ENCODE measurements around the gene TRPT1. TPM values are rescaled to one million over a fixed set of nuclear protein-coding genes. Genes with fewer than 3 reads are reported as not detected.
A peak's percentile ranks its signal among the peaks of the same experiment; 100 is the strongest.

The TRPT1 gene
- total and polyA plus RNA-seq, 9 of the 15 experiments (the other 6 are each of a cell fraction or from before 2014, with no cell fraction given), result 4.6 to 41.7 (median 23.1) TPM

- Histone ChIP-seq H3K9ac (ENCODE audit: insufficient read depth in 1 of 2, low read depth in 2 of 2, low read length in 2 of 2) (peak overlapping the region in 1 of 2 experiments; percentile 95; a peak in 2 of 4 replicates), H3K79me2 (ENCODE audit: control insufficient read depth, insufficient read depth, low read length) (peaks cover 48% of the 10 kb centered on the region), H3K4me1 (replicated peaks in 1 of 2; ENCODE audit: control insufficient read depth in 2 of 2, insufficient read depth in 2 of 2, low read length in 2 of 2) (peaks cover 31 to 89% of the 10 kb centered on the region in 2 experiments), H3K4me2 (ENCODE audit: insufficient read depth, low read length) (no peak overlapping the region), H2AFZ (ENCODE audit: low read depth, low read length) (no peak overlapping the region), H3K9me3 (replicated peaks; ENCODE audit: control insufficient read depth, insufficient read depth, low read depth, low read length) (no peaks in the 10 kb centered on the region), H3K27ac (ENCODE audit: extremely low read depth, low read depth, low read length) (0 out of 3 replicates have a peak overlapping the region, but pooled peaks have one; percentile 38), H3K9me1 (ENCODE audit: control insufficient read depth, insufficient read depth, low read length) (no peaks in the 10 kb centered on the region), H4K20me1 (replicated peaks; ENCODE audit: control insufficient read depth, insufficient read depth, low read length) (peaks cover 7% of the 10 kb centered on the region), H3K4me3 (no peak overlapping the region), H3K27me3 (ENCODE audit: control insufficient read depth in 2 of 2, insufficient read depth in 2 of 2, low read length in 2 of 2) (no peaks in the 10 kb centered on the region), H3K36me3 (ENCODE audit: control insufficient read depth, insufficient read depth, low read length) (peaks cover 32% of the 10 kb centered on the region; the same call in 1 of the 3 replicates)
- POLR2A ChIA-PET, result interaction anchor here (0.5 to 7.8 kb wide), 6 partner anchors 10 to 613 kb away, joined by 3 to 58 read pairs (median 4); no protein-coding TSS in a partner anchor
- WGBS (ENCODE audit: insufficient coverage, low coverage, missing lambda C conversion rate), result 83% methylated on average over 4 of the region's 4 CpGs
- DNase-seq (ENCODE audit: extremely low read depth in 1 of 4, low spot score in 3 of 4) (no peak), FAIRE-seq (no peak), ATAC-seq (no peak)
- TF ChIP-seq ZFX (CRISPR knock-in tag; IDR thresholded peaks at IDR 0.05) (0 out of 2 replicates have a peak, but pooled peaks have one; percentile 8), CBX3 (IDR thresholded peaks at IDR 0.05; ENCODE audit: borderline replicate concordance in 1 of 2, low read length in 2 of 2) (no peak), ZBTB7A (IDR thresholded peaks at IDR 0.05; ENCODE audit: borderline replicate concordance, control insufficient read depth, low read depth, low read length) (0 out of 2 replicates have a peak, but pooled peaks have one; percentile 14)
- CTCF ChIA-PET (ENCODE audit: low intra/inter-chr PET ratio), result no interaction called here
- intact Hi-C loops (cut with micrococcal nuclease), result loop anchor here (10.0 kb wide), 1 partner anchor 56 kb away; the partner anchor contains the start of genes CATSPERZ and ESRRA
- in situ Hi-C loops (cut with MboI), result no loop called here
- BruUV-seq (replicated peaks), result no TSS peak
Measured at GRCh38 chr11:64249038-64249437, 23.1 kb upstream of the TRPT1 start.

- intact Hi-C loops (cut with micrococcal nuclease), result loop anchor here (10.0 kb wide), 1 partner anchor 56 kb away; the partner anchor contains the start of genes CATSPERZ and ESRRA
- POLR2A ChIA-PET, result interaction anchor here (0.6 to 7.8 kb wide), 5 partner anchors 8 to 237 kb away, joined by 3 to 58 read pairs (median 4); no protein-coding TSS in a partner anchor
- no peak for TF ChIP-seq MECOM (CRISPR knock-in tag; IDR thresholded peaks at IDR 0.05)
- TF ChIP-seq NFIC (IDR thresholded peaks at IDR 0.05), result no peak
- no peak for TF ChIP-seq CTCF (IDR thresholded peaks at IDR 0.05 in 2 of 3, conservative IDR thresholded peaks at IDR 0.05 in 1 of 3; ENCODE audit: insufficient read depth in 2 of 3, low read depth in 1 of 3, low read length in 3 of 3)
- TF ChIP-seq GTF2E2 (tag; IDR thresholded peaks at IDR 0.05), result no peak
- no peak for TF ChIP-seq E2F1 (CRISPR knock-in tag; IDR thresholded peaks at IDR 0.05)
- no peak for TF ChIP-seq IRF9 (tag; IDR thresholded peaks at IDR 0.05)
Measured at GRCh38 chr11:64248578-64248977, 22.6 kb upstream of the TRPT1 start.

More at GRCh38 chr11:64248578-64248977, 22.6 kb upstream of the TRPT1 start:
- FAIRE-seq (no peak), ATAC-seq (no peak), DNase-seq (ENCODE audit: extremely low read depth in 1 of 4, low spot score in 3 of 4) (peak in 2 of 4 experiments; percentile 31 to 43)
- Histone ChIP-seq H3K27me3 (ENCODE audit: control insufficient read depth in 2 of 2, insufficient read depth in 2 of 2, low read length in 2 of 2) (no peaks in the 10 kb centered on the region), H3K4me3 (no peak overlapping the region), H3K4me2 (ENCODE audit: insufficient read depth, low read length) (no peak overlapping the region; the same call in 1 of the 2 replicates), H4K20me1 (replicated peaks; ENCODE audit: control insufficient read depth, insufficient read depth, low read length) (peaks cover 7% of the 10 kb centered on the region), H3K9me1 (ENCODE audit: control insufficient read depth, insufficient read depth, low read length) (no peaks in the 10 kb centered on the region), H2AFZ (ENCODE audit: low read depth, low read length) (peak overlapping the region; percentile 71; the same call in 1 of the 2 replicates), H3K79me2 (ENCODE audit: control insufficient read depth, insufficient read depth, low read length) (peaks cover 50% of the 10 kb centered on the region), H3K4me1 (replicated peaks in 1 of 2; ENCODE audit: control insufficient read depth in 2 of 2, insufficient read depth in 2 of 2, low read length in 2 of 2) (peaks cover 36 to 92% of the 10 kb centered on the region in 2 experiments), H3K9ac (ENCODE audit: insufficient read depth in 1 of 2, low read depth in 2 of 2, low read length in 2 of 2) (peak overlapping the region; percentile 80 to 95; a peak in 3 of 4 replicates), H3K9me3 (replicated peaks; ENCODE audit: control insufficient read depth, insufficient read depth, low read depth, low read length) (no peaks in the 10 kb centered on the region), H3K27ac (ENCODE audit: extremely low read depth, low read depth, low read length) (peak overlapping the region; percentile 38; the same call in 1 of the 3 replicates), H3K36me3 (ENCODE audit: control insufficient read depth, insufficient read depth, low read length) (peaks cover 32% of the 10 kb centered on the region)
- in situ Hi-C loops (cut with MboI), result no loop called here
- CTCF ChIA-PET (ENCODE audit: low intra/inter-chr PET ratio), result no interaction called here
- no TSS peak for BruUV-seq (replicated peaks)
- WGBS (ENCODE audit: insufficient coverage, low coverage, missing lambda C conversion rate), result 23% methylated on average over 5 of the region's 7 CpGs
